Vagina (tissue), 2 donors: ENCODE data around the gene PRIMPOL.

ENCODE experiments used
- POLR2A ChIP-seq, 2 donors: fragments of 450-650 bp; IDR thresholded peaks; one replicate each; pipeline ENCODE4 v1.6.1; 2017; ENCODE audit warnings: antibody characterized with exemption in 2 of 2, mild to moderate bottlenecking in 2 of 2, moderate library complexity in 2 of 2
- POLR2AphosphoS5 ChIP-seq, 2 donors: sonication (generic); formaldehyde crosslinking; IDR thresholded peaks; one replicate each; pipeline ENCODE4 v1.9.0; 2017; ENCODE audit warnings: antibody characterized with exemption in 2 of 2, mild to moderate bottlenecking in 2 of 2, low read depth in 1 of 2; ENCODE audit not compliant: insufficient read depth in 1 of 2
- TF ChIP-seq, protein P1 (sequence below), 3 experiments: fragments of 450-650 bp in 2 of 3; fragments of 200-600 bp in 1 of 3; sonication (generic) in 1 of 3; IDR thresholded peaks; one replicate each; pipeline ENCODE4 v1.5.1; 2017 to 2019; ENCODE audit warnings: antibody characterized with exemption in 3 of 3, mild to moderate bottlenecking in 2 of 3, moderate library complexity in 2 of 3

DNA sequence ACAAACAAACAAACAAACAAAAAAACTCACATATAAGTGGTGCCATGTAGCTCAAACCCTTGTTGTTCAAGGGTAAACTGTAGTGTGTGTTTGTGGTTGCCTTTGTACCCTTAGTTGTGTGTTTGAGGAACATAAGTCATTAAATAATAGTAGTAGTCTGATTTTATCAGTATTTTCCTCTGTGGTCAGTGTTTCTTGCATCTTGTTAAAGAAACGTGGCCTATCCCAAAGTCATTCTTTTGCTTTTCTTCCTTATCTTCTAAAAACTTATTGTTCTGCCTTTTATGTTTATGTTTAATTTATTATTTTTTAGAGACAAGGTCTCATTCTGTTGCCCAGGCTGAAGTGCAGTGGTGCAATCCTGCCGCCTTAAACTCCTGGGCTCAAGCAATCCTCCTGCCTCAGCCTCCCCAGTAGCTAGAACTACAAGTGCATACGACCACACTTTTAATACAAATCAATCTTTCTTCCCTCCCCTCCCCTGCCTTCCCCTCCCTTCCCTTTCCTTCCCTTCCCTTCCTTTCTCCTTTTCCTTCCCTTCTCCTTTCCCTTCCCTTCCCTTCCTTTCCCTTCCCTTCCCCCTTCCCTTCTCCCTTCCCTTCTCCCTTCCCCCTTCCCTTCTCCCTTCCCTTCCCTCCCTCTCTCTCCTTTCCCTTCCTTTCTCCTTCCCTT lies 26.4 kb downstream of the PRIMPOL start:
- TF ChIP-seq, protein P1, sequence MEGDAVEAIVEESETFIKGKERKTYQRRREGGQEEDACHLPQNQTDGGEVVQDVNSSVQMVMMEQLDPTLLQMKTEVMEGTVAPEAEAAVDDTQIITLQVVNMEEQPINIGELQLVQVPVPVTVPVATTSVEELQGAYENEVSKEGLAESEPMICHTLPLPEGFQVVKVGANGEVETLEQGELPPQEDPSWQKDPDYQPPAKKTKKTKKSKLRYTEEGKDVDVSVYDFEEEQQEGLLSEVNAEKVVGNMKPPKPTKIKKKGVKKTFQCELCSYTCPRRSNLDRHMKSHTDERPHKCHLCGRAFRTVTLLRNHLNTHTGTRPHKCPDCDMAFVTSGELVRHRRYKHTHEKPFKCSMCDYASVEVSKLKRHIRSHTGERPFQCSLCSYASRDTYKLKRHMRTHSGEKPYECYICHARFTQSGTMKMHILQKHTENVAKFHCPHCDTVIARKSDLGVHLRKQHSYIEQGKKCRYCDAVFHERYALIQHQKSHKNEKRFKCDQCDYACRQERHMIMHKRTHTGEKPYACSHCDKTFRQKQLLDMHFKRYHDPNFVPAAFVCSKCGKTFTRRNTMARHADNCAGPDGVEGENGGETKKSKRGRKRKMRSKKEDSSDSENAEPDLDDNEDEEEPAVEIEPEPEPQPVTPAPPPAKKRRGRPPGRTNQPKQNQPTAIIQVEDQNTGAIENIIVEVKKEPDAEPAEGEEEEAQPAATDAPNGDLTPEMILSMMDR (IDR thresholded peaks at IDR 0.05), result no peak
- TF ChIP-seq POLR2A (IDR thresholded peaks at IDR 0.05) (no peak), POLR2AphosphoS5 (IDR thresholded peaks at IDR 0.05; ENCODE audit: insufficient read depth in 1 of 2, low read depth in 1 of 2) (no peak)
